ENCODE results near the gene TFF2.

- TF ChIP-seq CTCF (IDR thresholded peaks at IDR 0.05; ENCODE audit: low read depth, low read length) (no peak), EZH2phosphoT487 (IDR thresholded peaks at IDR 0.05; ENCODE audit: low read depth) (no peak)
These were observed 42.1 kb upstream of the TFF2 start for GRCh38 chr21:42392731-42393442.
